K562 (cell line): ENCODE results near the gene ACTR3. TPM values are rescaled to one million over a fixed set of nuclear protein-coding genes. Genes with fewer than 3 reads are reported as not detected.
A peak's percentile ranks its signal among the peaks of the same experiment; 100 is the strongest.

Experiments used
- BHLHE40 ChIP-seq: IDR thresholded peaks from 2 replicates; pipeline ENCODE4 v1.6.1; 2011; ENCODE audit warnings: low read length, improper control_type of control experiment
- CBFA2T3 ChIP-seq: fragments of 450-650 bp; IDR thresholded peaks from 2 replicates; pipeline ENCODE4 v1.6.1; 2017
- CTBP1 ChIP-seq: fragments of 450-650 bp; IDR thresholded peaks from 2 replicates; pipeline ENCODE4 v1.6.1; 2016; ENCODE audit warnings: borderline replicate concordance
- EP300 ChIP-seq: IDR thresholded peaks from 2 replicates; pipeline ENCODE4 v1.6.1; 2012; ENCODE audit warnings: low read length, improper control_type of control experiment
- FOXJ2 ChIP-seq: fragments of 200-800 bp; sonication (Bioruptor generic); IDR thresholded peaks from 2 replicates; pipeline ENCODE4 v1.6.1; 2016; ENCODE audit warnings: missing genetic modification characterization, missing compliant biosample characterization
- GABPA ChIP-seq: fragments of 200-800 bp; sonication (Bioruptor generic); conservative IDR thresholded peaks from 2 replicates; pipeline ENCODE4 v1.6.1; 2016; ENCODE audit warnings: low read depth, missing genetic modification characterization, missing compliant biosample characterization
- LEF1 ChIP-seq: fragments of 450-650 bp; IDR thresholded peaks from 2 replicates; pipeline ENCODE4 v1.6.1; 2016; ENCODE audit warnings: mild to moderate bottlenecking
- MBD2 ChIP-seq: sonication (generic); IDR thresholded peaks from 2 replicates; pipeline ENCODE4 v1.6.1; 2016; ENCODE audit warnings: low read depth, borderline replicate concordance
- MYC ChIP-seq, 2 experiments: fragments of 250-450 bp in 1 of 2; sonication (Bioruptor Pico) in 1 of 2; IDR thresholded peaks; 2 replicates each; pipeline versions ENCODE4 v1.5.1 to v1.6.1; 2012 to 2021; ENCODE audit warnings: low read depth in 2 of 2, borderline replicate concordance in 1 of 2, improper control_type of control experiment in 1 of 2, low read length in 1 of 2, mild to moderate bottlenecking in 1 of 2, moderate library complexity in 1 of 2
- NFE2 ChIP-seq: IDR thresholded peaks from 2 replicates; pipeline ENCODE4 v1.6.1; 2014; ENCODE audit warnings: antibody characterized with exemption, low read depth
- PHF8 ChIP-seq: fragments of 200-600 bp; sonication (generic); IDR thresholded peaks from 2 replicates; pipeline ENCODE4 v1.6.1; 2012; ENCODE audit warnings: mixed run types, mild to moderate bottlenecking, inconsistent platforms, low read length, moderate library complexity, borderline replicate concordance
- POLR2G ChIP-seq: fragments of 200-400 bp; formaldehyde crosslinking; IDR thresholded peaks from 2 replicates; pipeline ENCODE4 v1.6.1; 2017; ENCODE audit warnings: low read depth, mild to moderate bottlenecking, antibody characterized with exemption, low read length, moderate library complexity
- PRPF4 ChIP-seq: fragments of 200-400 bp; formaldehyde crosslinking; IDR thresholded peaks from one replicate; pipeline ENCODE4 v1.6.1; 2017; ENCODE audit warnings: low read length, low read depth, mild to moderate bottlenecking; ENCODE audit not compliant: insufficient read depth, poor library complexity, severe bottlenecking
- PTTG1 ChIP-seq: fragments of 450-650 bp; IDR thresholded peaks from 2 replicates; pipeline ENCODE4 v1.6.1; 2016; ENCODE audit warnings: low read depth, mild to moderate bottlenecking, missing genetic modification characterization, missing compliant biosample characterization
- TCF3 ChIP-seq: sonication (generic); formaldehyde crosslinking; IDR thresholded peaks from 2 replicates; pipeline ENCODE4 v1.4.0; 2020; ENCODE audit warnings: mild to moderate bottlenecking, missing genetic modification reagents
- TEAD4 ChIP-seq, 2 experiments: sonication (generic) in 1 of 2; formaldehyde crosslinking in 1 of 2; IDR thresholded peaks; 2 replicates each; pipeline versions ENCODE4 v1.6.1 to v1.8.0; 2012 to 2022; ENCODE audit warnings: borderline replicate concordance in 1 of 2, inconsistent platforms in 1 of 2, low read length in 1 of 2, mild to moderate bottlenecking in 1 of 2, missing genetic modification reagents in 1 of 2
- VEZF1 ChIP-seq: fragments of 200-800 bp; sonication (Bioruptor generic); IDR thresholded peaks from 2 replicates; pipeline ENCODE4 v1.6.1; 2017; ENCODE audit warnings: missing genetic modification characterization, missing compliant biosample characterization
- polyA plus RNA-seq, 8 experiments: library from polyadenylated mRNA; depleted of rRNA in 4 of 8; stranded (reverse) in 5 of 8; unstranded in 3 of 8; fragments of >200 nt; fragmentation: Nextera tagmentation in 2 of 8; fragmentation: Illumina TruSeq in 1 of 8; extraction: Ambion mirVana in 2 of 8; extraction: Trizol in 1 of 8; gene quantifications; 2 replicates each; pipeline versions ENCODE4 v1.2.1 to v1.2.3, GENCODE V29; 2011 to 2014; ENCODE audit warnings: inconsistent platforms in 1 of 8, missing spikeins in 1 of 8
- total RNA-seq, 7 experiments: library from RNA; depleted of rRNA in 6 of 7; stranded (reverse); fragments of >200 nt in 6 of 7; fragmentation: Illumina TruSeq in 2 of 7; extraction: Trizol in 2 of 7; gene quantifications; 2 replicates each; pipeline versions ENCODE4 v1.2.1 to v1.2.3, GENCODE V29; 2011 to 2021; ENCODE audit warnings: low replicate concordance in 1 of 7
- TF ChIP-seq, protein P1 (sequence below): sonication (generic); formaldehyde crosslinking; IDR thresholded peaks from 2 replicates; pipeline ENCODE4 v1.8.1; 2023; ENCODE audit warnings: mild to moderate bottlenecking, missing genetic modification reagents, moderate library complexity
- TF ChIP-seq, protein P2 (sequence below): sonication (generic); formaldehyde crosslinking; IDR thresholded peaks from 2 replicates; pipeline ENCODE4 v1.8.0; 2023; ENCODE audit warnings: mild to moderate bottlenecking, missing genetic modification reagents

ACTR3 gene
- total and polyA plus RNA-seq, 9 of the 15 experiments (the other 6 are each of a cell fraction or from before 2014, with no cell fraction given) = 49.0 to 354 (median 249) TPM

DNA sequence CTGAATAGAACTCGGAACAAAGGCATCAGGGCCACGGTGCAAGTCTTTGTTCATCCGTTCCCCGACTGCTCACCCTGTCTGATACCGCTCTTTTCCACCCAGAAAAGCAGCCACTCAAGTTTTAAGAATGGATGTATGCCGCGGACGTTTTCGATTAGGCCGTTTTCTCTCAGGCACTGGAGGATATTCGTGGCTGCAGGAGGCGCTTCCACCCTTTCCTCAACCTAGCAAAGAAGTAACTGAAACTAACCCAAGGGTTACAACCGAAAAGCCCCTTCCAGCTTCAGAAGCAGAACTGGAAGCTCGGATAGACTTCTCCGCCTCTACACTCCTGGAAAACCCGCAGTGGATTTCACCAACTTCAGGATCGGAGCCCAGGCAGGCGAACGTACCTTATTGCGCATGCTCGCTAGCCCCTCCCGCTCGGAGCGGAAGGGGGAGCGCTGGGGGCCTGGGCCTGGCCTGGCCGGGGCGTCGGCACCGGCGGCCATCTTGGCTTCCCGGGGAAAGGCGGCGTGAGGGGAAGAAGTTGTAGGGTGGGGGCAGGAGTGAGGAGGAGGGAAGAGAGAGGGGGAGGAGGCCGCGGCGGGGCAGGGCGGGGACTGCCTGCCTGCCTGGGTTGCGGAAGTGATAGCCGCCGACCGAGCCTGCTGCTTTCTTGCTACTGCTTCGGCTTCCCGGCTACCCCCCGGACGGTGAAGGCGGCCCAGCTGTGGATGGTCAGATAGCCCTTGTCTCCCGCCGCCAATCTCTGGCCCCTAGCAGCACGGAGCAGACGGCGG, at the start of gene ACTR3 (continued):
- TF ChIP-seq MYC (IDR thresholded peaks at IDR 0.05; ENCODE audit: low read depth, low read length) (peak; percentile 90), MYC (CRISPR knock-in tag; IDR thresholded peaks at IDR 0.05; ENCODE audit: borderline replicate concordance, low read depth) (no peak), TCF3 (CRISPR knock-in tag) (peak; percentile 67), PRPF4 (no peak), POLR2G (peak; percentile 93), VEZF1 (CRISPR knock-in tag) (peak; percentile 100), PTTG1 (tag) (no peak), NFE2 (peak; percentile 5; the same call in 1 of the 2 replicates), BHLHE40 (peak; percentile 6; the same call in 1 of the 2 replicates), EP300 (no peak; the same call in none of the 2 replicates), PHF8 (peak; percentile 85; the same call in 1 of the 2 replicates), TEAD4 (IDR thresholded peaks at IDR 0.05; ENCODE audit: low read length) (peak; percentile 21), TEAD4 (CRISPR knock-in tag; IDR thresholded peaks at IDR 0.05; ENCODE audit: borderline replicate concordance) (no peak), FOXJ2 (0 out of 2 replicates have a peak, but pooled peaks have one; percentile 33), LEF1 (peak; percentile 56), MBD2 (peak; percentile 42; the same call in 1 of the 2 replicates), GABPA (tag) (peak; percentile 78), CTBP1 (peak; percentile 77; the same call in 1 of the 2 replicates), CBFA2T3 (peak; percentile 77)
- TF ChIP-seq, protein P1, sequence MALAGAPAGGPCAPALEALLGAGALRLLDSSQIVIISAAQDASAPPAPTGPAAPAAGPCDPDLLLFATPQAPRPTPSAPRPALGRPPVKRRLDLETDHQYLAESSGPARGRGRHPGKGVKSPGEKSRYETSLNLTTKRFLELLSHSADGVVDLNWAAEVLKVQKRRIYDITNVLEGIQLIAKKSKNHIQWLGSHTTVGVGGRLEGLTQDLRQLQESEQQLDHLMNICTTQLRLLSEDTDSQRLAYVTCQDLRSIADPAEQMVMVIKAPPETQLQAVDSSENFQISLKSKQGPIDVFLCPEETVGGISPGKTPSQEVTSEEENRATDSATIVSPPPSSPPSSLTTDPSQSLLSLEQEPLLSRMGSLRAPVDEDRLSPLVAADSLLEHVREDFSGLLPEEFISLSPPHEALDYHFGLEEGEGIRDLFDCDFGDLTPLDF = peak; percentile 74; the same call in 1 of the 2 replicates
- TF ChIP-seq, protein P2, sequence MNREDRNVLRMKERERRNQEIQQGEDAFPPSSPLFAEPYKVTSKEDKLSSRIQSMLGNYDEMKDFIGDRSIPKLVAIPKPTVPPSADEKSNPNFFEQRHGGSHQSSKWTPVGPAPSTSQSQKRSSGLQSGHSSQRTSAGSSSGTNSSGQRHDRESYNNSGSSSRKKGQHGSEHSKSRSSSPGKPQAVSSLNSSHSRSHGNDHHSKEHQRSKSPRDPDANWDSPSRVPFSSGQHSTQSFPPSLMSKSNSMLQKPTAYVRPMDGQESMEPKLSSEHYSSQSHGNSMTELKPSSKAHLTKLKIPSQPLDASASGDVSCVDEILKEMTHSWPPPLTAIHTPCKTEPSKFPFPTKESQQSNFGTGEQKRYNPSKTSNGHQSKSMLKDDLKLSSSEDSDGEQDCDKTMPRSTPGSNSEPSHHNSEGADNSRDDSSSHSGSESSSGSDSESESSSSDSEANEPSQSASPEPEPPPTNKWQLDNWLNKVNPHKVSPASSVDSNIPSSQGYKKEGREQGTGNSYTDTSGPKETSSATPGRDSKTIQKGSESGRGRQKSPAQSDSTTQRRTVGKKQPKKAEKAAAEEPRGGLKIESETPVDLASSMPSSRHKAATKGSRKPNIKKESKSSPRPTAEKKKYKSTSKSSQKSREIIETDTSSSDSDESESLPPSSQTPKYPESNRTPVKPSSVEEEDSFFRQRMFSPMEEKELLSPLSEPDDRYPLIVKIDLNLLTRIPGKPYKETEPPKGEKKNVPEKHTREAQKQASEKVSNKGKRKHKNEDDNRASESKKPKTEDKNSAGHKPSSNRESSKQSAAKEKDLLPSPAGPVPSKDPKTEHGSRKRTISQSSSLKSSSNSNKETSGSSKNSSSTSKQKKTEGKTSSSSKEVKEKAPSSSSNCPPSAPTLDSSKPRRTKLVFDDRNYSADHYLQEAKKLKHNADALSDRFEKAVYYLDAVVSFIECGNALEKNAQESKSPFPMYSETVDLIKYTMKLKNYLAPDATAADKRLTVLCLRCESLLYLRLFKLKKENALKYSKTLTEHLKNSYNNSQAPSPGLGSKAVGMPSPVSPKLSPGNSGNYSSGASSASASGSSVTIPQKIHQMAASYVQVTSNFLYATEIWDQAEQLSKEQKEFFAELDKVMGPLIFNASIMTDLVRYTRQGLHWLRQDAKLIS = peak; percentile 77
